Stimulated activated CD4-positive, alpha-beta T cell treated with anti-CD3 and anti-CD28 coated beads, Interleukin-2, amount 100 ng/mL, for 24 hours (primary cell): ENCODE results near the gene POTEM.
"Not testable (repeated sequence)": the region's sequence is repeated elsewhere in the genome, so short reads cannot be mapped to it uniquely, and the experiment has no call there.

Experiments used
- DNase-seq, 2 donors: peaks; one replicate each; pipeline ENCODE4 v3.0.0-alpha.2; 2020

Gene POTEM

GRCh38 chr14:19038060-19038664 lies 70.9 kb downstream of the POTEM start:
- not testable (repeated sequence) for DNase-seq

GRCh38 chr14:19038785-19039184 lies 71.6 kb downstream of the POTEM start:
- DNase-seq = not testable (repeated sequence)

- DNase-seq = not testable (repeated sequence)
These were observed 76.2 kb downstream of the POTEM start for GRCh38 chr14:19043384-19043783.
